Uterus (tissue), 2 donors: ENCODE measurements around the gene TRPC5OS.

Experiments
- CTCF ChIP-seq, 4 experiments: fragments of 200-600 bp in 2 of 4; fragments of 450-650 bp in 2 of 4; sonication (generic) in 2 of 4; IDR thresholded peaks; one replicate each; pipeline ENCODE4 v1.5.1; 2016 to 2019; ENCODE audit warnings: antibody characterized with exemption in 4 of 4, mild to moderate bottlenecking in 2 of 4, moderate library complexity in 1 of 4
- POLR2A ChIP-seq, 2 donors: fragments of 450-650 bp; IDR thresholded peaks; one replicate each; pipeline ENCODE4 v1.6.1; 2016; ENCODE audit warnings: antibody characterized with exemption in 2 of 2, mild to moderate bottlenecking in 1 of 2, moderate library complexity in 1 of 2

DNA sequence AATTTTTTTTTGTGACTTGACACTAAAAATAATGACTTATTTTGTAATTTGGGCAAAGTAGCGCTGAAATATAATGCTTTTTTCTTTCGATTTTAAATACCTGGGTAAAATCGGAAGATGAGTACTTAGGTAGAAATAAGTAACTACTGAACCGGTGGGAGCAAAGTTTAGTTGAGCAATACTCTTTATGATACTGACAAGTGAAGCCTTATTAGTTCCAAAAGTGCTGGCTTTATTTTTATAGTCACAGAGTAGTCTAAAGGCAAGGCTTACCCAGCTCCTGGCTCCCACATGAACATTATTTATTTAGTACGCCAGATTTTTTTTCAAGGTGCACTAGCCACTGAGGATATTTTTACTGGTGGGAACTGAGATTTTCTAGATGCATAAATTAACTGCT lies 14.4 kb upstream of the TRPC5OS start:
- TF ChIP-seq CTCF (IDR thresholded peaks at IDR 0.05) (no peak), POLR2A (IDR thresholded peaks at IDR 0.05) (no peak)
